Esophagus squamous epithelium (tissue), 5 donors: Measurements from ENCODE around the gene PRKCI. TPM values are rescaled to one million over a fixed set of nuclear protein-coding genes. Genes with fewer than 3 reads are reported as not detected.

ENCODE experiments used
- DNase-seq: peaks from one replicate; lab custom pipeline; 2025; lab: John Stamatoyannopoulos, UW
- H3K27ac ChIP-seq, 4 donors: fragments of 200-600 bp; sonication (generic); one replicate each; pipeline ENCODE4 v1.5.1; 2016 to 2019; ENCODE audit warnings: mild to moderate bottlenecking in 1 of 4
- H3K27me3 ChIP-seq, 4 donors: fragments of 200-600 bp; sonication (generic); 1 replicate in 3 of 4; 2 replicates in 1 of 4; pipeline versions ENCODE4 v1.5.1 to v1.6.0; 2017 to 2021; ENCODE audit warnings: antibody characterized with exemption in 1 of 4
- H3K36me3 ChIP-seq, 3 donors: fragments of 200-600 bp; sonication (generic); one replicate each; pipeline ENCODE4 v1.5.1; 2016 to 2019
- H3K4me1 ChIP-seq, 3 donors: fragments of 200-600 bp; sonication (generic); one replicate each; pipeline ENCODE4 v1.5.1; 2017 to 2019
- H3K4me3 ChIP-seq, 4 donors: fragments of 200-600 bp; sonication (generic); 1 replicate in 3 of 4; 2 replicates in 1 of 4; pipeline ENCODE4 v1.5.1; 2016 to 2019; ENCODE audit warnings: mild to moderate bottlenecking in 2 of 4, moderate library complexity in 1 of 4
- H3K9me3 ChIP-seq, 3 donors: fragments of 200-600 bp; sonication (generic); one replicate each; pipeline ENCODE4 v1.5.1; 2016 to 2019
- CTCF ChIP-seq, 6 experiments: fragments of 450-650 bp in 4 of 6; fragments of 200-600 bp in 2 of 6; sonication (generic) in 2 of 6; IDR thresholded peaks; one replicate each; pipeline ENCODE4 v1.5.1; 2016 to 2019; ENCODE audit warnings: antibody characterized with exemption in 6 of 6, mild to moderate bottlenecking in 4 of 6, moderate library complexity in 4 of 6
- POLR2A ChIP-seq, 4 donors: fragments of 450-650 bp; IDR thresholded peaks; one replicate each; pipeline ENCODE4 v1.6.1; 2017; ENCODE audit warnings: antibody characterized with exemption in 4 of 4, mild to moderate bottlenecking in 4 of 4, moderate library complexity in 3 of 4
- WGBS, 2 donors: methylation state at CpG; one replicate each; pipeline ENCODE4 v1.1.5; 2018; 5-methylcytosine and 5-hydroxymethylcytosine counted together
- intact Hi-C: fragments of 100-400 bp; cut with DNase I; formaldehyde crosslinking; loops from one replicate; pipeline ENCODE4 v1.15.0; 2022
- total RNA-seq, 4 donors: library from RNA; depleted of rRNA; stranded (reverse); fragments of >200 nt; gene quantifications; one replicate each; pipeline ENCODE4 v1.1.0, GENCODE V29; 2016
- donor health status: DM: yes; HTN: yes; CAD: no.

PRKCI gene
- total RNA-seq, 4 donors from 2014 or later, result 27.7 to 41.1 (median 35.3) TPM

- TF ChIP-seq POLR2A (IDR thresholded peaks at IDR 0.05) (no peak), CTCF (IDR thresholded peaks at IDR 0.05) (no peak)
- DNase-seq, result no peak
- peak overlapping the region in 2 of 4 donors; percentile 5 to 45 for H3K27ac ChIP-seq
- no peaks in the 10 kb centered on the region for H3K9me3 ChIP-seq
- intact Hi-C loops, result no loop called here
- H3K36me3 ChIP-seq, result peaks cover 3 to 69% (median 7%) of the 10 kb centered on the region in 3 donors
- H3K4me3 ChIP-seq, result no peak overlapping the region
- peaks cover 0 to 38% (median 7%) of the 10 kb centered on the region in 3 donors for H3K4me1 ChIP-seq
- WGBS, 2 donors, result 56% methylated on average over 1 of the region's 1 CpG
- no peaks in the 10 kb centered on the region for H3K27me3 ChIP-seq
These were observed 17.9 kb downstream of the PRKCI start for GRCh38 chr3:170240142-170240541.

GRCh38 chr3:170240671-170241070 is 18.4 kb downstream of the PRKCI start:
- peaks cover 3 to 65% (median 7%) of the 10 kb centered on the region in 3 donors for H3K36me3 ChIP-seq
- peaks cover 0 to 38% (median 7%) of the 10 kb centered on the region in 3 donors for H3K4me1 ChIP-seq
- no peaks in the 10 kb centered on the region for H3K9me3 ChIP-seq
- H3K27ac ChIP-seq, result peak overlapping the region in 2 of 4 donors; percentile 5 to 45
- H3K27me3 ChIP-seq, result no peaks in the 10 kb centered on the region
- TF ChIP-seq POLR2A (IDR thresholded peaks at IDR 0.05) (no peak), CTCF (IDR thresholded peaks at IDR 0.05) (no peak)
- intact Hi-C loops, result no loop called here
- DNase-seq, result no peak
- H3K4me3 ChIP-seq, result no peak overlapping the region

GRCh38 chr3:170244576-170244975 is 22.4 kb downstream of the PRKCI start:
- Histone ChIP-seq H3K27ac (no peak overlapping the region), H3K27me3 (no peaks in the 10 kb centered on the region)
- DNase-seq, result no peak

GRCh38 chr3:170247875-170248274 is 25.7 kb downstream of the PRKCI start:
- peaks cover 0 to 24% (median 0%) of the 10 kb centered on the region in 3 donors for H3K36me3 ChIP-seq
- no peak for DNase-seq
- peak overlapping the region in 1 of 4 donors; percentile 18 for H3K27ac ChIP-seq
- no peak overlapping the region for H3K4me3 ChIP-seq
- WGBS, 2 donors, result 75 to 89% methylated on average over 1 of the region's 1 CpG
- H3K27me3 ChIP-seq, result no peaks in the 10 kb centered on the region
- peaks cover 0 to 14% (median 0%) of the 10 kb centered on the region in 3 donors for H3K4me1 ChIP-seq
- no peaks in the 10 kb centered on the region for H3K9me3 ChIP-seq
- intact Hi-C loops, result no loop called here
- TF ChIP-seq CTCF (IDR thresholded peaks at IDR 0.05) (no peak), POLR2A (IDR thresholded peaks at IDR 0.05) (no peak)

More at GRCh38 chr3:170244576-170244975, 22.4 kb downstream of the PRKCI start:
- H3K36me3 ChIP-seq, result peaks cover 0 to 37% (median 0%) of the 10 kb centered on the region in 3 donors
- no peak overlapping the region for H3K4me3 ChIP-seq
- WGBS, 2 donors, result 34 to 54% methylated on average over 2 of the region's 2 CpGs
- no peak for TF ChIP-seq POLR2A (IDR thresholded peaks at IDR 0.05)
- no peak for TF ChIP-seq CTCF (IDR thresholded peaks at IDR 0.05)
- H3K9me3 ChIP-seq, result no peaks in the 10 kb centered on the region
- intact Hi-C loops, result no loop called here
- peaks cover 0 to 38% (median 7%) of the 10 kb centered on the region in 3 donors for H3K4me1 ChIP-seq

- intact Hi-C loops, result no loop called here
- peaks cover 0 to 28% (median 0%) of the 10 kb centered on the region in 3 donors for H3K36me3 ChIP-seq
- TF ChIP-seq POLR2A (IDR thresholded peaks at IDR 0.05), result no peak
- no peak for TF ChIP-seq CTCF (IDR thresholded peaks at IDR 0.05)
- no peak overlapping the region for H3K4me3 ChIP-seq
- 86 to 89% methylated on average over 3 of the region's 3 CpGs for WGBS, 2 donors
- H3K4me1 ChIP-seq, result peaks cover 0 to 15% (median 3%) of the 10 kb centered on the region in 3 donors
- H3K27me3 ChIP-seq, result no peaks in the 10 kb centered on the region
- no peak for DNase-seq
- peaks cover 0 to 3% (median 0%) of the 10 kb centered on the region in 3 donors for H3K9me3 ChIP-seq
- no peak overlapping the region for H3K27ac ChIP-seq
These were observed 34.4 kb downstream of the PRKCI start for GRCh38 chr3:170256597-170256996.
